Measurements from ENCODE around the gene RBM47.
"Not testable (repeated sequence)": the region's sequence is repeated elsewhere in the genome, so short reads cannot be mapped to it uniquely, and the experiment has no call there.

Gene RBM47

DNA sequence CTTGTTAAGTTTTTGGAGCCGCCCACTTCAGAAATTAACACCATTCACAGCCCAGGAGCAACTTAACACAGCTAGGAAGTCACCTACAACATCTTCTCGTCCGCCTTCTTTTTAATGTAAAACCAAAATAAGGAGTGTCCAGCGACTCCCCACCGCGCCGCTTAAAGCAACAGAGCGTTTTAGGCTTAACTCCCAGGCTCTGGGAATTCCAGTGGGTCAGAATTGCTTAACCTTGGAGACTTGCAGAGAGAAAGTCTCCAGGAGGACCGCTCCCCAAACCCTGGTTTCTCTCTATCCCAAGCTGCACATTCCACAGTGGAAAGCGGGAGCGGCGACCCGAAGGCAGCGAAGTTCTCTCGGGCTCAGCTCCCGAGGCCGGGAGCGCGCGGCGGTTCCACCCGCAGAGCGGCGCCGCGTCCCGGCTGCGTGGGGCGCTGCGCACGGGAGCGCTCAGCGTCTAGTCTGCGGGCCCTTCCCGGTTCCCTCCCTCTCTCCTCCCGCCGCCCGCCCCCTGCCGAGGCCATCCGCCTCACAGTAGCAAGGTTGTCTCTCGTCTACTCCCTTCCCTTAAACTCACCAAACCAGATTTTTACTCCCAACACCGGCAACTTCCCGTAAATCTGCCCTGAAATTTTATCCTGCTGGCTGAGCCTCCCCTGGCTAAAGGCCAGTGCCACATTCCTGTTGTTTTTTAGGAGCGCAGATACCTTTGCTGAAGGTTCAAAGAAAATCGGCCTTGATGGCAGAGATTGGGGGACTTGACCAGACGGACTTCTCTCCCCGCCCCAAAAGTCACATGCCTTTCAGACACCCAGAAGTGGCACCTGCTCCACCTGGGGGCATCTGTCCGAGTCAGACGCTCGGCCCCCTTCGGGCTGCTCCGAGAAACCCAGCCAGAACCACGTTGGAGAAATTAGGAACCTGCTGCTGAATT is at the start of gene RBM47:
RBM47 (minus strand) TSS at position 464 of the 934 bp plus-strand sequence. CDS start 190,971 bp downstream, outside the sequence.
- peak in 1 of 4 experiments; percentile 6 for DNase-seq

DNA sequence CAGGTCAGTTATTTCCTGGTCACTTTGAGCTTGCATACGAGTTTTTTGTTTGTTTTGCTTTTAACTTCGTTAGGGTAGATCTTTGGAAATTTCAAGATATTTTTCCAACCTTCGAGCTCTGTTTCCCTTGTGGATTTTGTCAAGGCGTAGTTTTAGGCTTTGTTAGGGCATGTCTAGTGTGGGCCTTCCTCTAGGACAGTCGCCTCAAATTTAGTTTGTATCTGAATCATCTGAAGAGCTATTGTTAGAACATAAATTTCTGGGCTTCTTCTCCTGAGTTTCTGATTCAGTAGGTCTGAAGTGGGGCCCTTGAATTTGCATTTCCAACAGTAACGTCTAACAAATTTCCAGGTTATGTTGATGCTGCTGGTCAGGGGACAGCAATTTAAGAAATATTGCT is 48.8 kb upstream of the RBM47 start:
- DNase-seq, result no peak

DNA sequence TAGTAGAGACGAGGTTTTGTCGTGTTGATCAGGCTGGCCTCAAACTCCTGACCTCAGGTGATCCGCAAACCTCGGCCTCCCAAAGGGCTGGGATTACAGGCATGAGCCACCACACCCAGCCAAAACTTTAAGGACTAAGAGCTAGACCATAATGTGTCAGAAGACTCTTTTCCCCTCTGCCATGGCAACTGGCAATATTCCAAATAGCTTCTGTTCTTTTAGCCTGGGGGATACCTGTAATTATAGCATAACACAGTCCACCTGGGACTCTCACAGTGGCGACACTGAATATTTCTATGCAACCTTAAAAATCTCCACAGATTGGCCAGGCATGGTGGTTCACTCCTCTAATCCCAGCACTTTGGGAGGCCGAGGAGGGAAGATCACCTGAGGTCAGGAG is 45.5 kb upstream of the RBM47 start:
- no peak for DNase-seq

DNA sequence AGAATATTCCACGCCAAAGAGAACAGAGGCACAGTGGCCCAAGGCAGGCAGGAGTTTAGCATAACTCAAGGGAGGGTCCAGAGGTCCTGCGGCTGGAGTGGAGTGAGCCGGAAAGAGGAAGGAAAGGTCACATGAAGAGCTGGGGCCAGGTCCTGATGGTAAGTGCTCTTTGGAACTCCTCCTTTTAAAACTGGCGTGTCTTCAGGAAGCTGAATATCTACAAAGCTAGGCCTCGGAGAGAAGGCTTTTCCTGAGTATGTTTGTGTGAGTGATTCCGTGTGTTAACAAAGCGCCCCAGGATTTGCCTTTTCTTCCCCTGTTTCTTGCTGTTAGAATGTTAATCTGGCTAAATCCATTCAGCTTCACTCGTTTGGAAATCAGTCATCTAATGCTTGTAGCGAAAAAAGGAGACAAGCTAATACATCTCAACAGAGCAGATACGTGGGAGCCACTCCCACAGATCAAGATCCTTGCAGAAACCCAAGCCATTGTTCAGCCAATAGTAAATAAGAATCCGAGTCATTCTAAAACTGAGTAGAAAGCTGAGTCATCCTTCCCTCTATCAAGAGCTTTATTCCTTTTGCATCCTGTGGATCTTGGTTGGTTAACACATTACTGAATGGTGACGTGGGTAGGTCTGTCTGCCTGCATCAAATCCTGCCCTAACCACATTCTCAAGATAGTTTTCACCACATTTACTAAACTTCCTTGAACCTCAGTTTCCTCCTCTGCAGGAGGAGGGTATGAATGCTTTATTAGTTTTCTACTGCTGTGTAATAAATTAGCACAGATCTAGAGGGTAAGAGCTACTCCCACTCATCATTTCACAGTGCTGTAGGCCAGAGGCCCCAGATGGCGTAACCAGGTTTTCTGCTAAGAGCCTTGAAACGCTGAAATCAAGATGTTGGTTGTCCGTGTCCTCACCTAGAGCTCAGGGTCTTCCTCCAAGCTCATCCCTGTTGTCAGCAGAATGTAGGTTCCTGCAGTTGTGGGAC is 43.2 kb upstream of the RBM47 start:
- DNase-seq, result peak in 1 of 4 experiments; percentile 2

DNA sequence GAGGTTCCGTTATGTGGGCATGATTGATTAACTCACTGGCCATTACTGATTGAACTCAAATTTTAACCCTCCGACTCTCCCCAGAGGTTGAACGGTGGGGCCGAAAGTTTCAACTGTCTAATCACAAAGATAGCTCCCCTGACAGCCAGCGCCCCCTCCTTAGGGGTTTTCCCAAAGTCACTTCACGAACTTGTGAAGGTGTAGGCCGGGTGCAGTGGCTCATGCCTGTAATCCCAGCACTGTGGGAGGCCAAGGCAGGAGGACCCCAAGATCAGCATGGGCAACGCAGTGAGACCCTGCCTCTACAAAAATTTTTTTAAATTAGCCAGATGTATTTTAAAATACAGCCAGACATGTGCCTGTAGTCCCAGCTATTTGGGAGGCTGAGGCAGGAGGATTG is 39.8 kb upstream of the RBM47 start:
- no peak for DNase-seq

DNA sequence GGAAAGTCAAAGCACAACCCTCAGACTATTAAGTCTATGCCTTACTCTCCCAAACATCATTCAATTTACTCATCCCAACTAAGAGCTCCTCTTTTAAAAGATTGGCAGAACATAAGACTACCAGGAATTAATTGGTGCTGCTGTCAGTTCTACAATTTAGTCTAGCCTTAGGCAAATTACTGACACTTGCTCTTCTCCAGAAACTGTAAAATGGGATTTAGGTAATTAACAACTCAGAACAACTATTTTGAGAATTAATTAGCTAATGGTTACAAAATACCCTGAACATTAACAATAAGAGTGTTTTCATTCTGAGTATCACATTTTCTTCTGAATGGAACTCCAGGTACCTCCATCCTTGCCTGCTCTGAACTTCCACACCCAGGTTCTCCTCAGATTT is 36.2 kb upstream of the RBM47 start:
- DNase-seq, result no peak

DNA sequence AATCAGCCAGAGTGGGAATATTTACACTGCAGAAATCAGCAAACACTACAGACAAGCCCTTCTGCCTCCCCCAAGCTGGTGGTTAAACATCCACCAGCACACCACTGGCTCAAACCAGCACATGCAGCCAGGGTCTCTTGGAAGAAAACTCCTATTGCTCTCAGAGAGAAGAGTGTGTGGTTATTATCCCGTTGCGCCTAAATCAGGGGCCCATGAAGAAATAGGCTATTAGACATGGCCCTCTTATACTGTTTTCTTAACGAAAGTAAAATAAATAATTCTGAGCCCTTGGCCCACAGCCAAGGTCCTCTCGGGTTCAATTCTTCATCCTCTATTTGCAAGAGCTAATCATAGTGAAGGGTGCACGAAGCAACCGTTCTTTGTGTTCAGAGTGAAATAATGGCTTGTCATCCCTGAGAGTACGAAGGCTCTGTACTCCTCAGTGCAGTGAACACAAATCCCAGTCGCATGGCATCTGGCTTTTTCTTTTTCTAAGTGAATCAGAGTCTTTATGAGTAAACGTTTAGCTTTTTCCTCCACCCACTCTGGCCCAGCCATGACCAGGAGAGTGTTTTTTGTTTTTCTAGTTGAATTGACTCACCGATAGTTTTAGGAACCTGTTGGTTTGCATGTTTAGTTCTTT is 33.4 kb upstream of the RBM47 start:
- no peak for DNase-seq

DNA sequence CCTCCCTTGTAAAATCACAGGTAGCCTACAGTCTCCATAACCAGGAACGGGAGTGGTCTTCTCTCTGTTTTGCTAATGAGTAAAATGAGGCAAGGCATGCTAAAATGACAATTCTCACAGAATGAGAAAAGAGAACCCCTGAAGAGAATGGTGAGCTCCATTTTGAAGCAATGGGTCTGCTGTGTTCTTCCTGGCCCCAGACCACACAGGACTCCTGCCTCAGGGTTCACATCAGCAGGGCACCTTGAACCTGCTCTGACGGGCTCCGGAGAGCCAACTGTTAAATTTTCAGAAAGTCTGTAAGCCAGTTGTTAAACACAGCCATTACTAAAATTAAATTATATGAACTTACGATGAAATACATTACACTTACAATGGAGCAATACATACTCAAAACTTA is 32.1 kb upstream of the RBM47 start:
- DNase-seq, result no peak

DNA sequence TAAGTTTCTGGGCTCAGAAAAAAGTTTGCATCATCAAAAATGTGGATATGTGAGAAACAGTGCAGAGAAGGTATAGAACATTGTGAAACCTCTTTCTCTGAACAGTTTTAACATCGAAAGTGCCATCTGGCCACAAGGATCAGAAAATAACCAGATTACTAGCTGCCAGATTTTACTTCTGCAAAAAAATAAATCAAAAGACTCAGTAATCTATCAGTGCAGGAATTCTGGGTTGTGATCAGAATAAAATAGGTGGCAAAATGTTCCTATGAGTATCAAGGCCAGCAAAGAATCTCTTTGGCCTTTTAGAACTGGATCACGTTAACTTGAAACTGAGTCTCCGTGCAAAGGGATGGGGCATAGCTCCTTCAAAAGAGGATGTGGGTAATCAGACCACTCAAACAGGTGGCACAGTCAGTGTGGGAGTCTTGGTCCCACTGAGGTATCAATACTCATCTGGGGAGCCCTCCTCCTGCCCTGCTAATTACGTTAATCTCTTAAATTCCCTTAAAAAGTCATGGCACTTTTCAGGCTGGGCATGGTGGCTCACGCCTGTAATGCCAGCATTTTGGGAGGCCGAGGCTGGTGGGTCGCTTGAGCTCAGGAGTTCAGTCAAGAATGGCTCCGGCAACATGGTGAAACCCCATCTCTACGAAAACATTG is 26.7 kb upstream of the RBM47 start:
- no peak for DNase-seq

DNA sequence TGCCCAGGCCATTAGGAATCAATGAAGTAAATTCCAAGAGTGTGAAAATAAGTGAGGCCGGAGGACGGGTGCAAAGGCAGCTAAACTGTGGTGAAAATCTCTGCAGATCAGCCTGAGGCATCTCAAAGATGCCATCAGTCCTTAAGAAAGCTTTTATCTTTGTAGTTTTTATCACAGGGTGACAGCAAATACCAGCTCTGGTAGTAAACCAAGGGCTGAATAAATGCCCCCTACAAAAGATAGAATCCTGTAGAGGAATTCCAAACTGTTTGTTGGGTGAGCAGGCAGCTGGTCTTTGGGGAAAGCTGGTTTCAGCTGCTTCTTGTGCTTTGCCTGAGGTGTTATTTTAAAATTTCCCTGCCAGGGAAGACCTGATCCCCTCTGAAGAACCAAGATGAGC is 21.6 kb upstream of the RBM47 start:
- no peak for DNase-seq

DNA sequence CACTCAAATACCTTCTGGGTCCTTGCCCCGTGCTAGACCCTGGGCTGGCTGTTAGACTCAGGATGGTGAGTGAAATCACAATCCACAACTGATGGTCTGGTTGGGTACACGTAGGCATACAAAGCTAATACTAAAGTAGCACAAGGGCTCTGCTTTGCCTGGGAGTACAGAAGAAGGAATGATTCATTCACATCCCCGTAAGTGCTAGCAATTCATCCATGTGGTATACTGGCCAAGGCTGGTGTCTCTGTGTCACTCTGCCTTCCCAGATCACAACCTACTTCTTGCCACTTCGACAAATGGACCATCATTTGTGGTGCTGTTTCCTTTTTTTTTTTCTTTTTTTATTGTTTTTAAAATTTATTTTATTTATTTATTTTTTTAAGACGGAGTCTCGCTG is 19.7 kb upstream of the RBM47 start:
- no peak for DNase-seq

DNA sequence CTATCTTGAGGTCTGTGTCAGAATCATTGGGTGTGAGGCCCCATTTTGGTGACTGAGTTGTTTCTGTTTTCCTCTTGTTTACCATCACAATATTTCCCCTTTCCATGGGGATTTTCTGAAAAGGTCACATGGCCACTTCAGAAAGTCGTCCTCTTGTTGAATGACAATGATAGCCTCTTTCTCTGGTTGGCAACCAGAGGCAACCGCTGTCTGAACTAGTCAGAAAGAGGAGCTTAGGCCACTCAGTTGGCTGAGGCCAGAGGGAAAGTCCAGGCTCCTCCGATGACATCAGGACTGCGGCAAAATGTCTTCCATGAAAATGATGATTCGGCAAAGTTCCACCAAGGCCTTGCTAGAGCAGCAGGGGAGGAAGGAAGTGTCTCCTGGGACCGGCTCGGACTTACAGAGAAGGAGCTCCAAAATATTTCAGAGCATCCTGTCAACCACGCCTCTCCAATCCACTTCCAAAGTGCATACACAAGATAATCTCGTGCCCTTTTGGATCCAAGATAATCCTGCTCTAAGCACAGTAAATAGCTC is 19.1 kb upstream of the RBM47 start:
- no peak for DNase-seq

DNA sequence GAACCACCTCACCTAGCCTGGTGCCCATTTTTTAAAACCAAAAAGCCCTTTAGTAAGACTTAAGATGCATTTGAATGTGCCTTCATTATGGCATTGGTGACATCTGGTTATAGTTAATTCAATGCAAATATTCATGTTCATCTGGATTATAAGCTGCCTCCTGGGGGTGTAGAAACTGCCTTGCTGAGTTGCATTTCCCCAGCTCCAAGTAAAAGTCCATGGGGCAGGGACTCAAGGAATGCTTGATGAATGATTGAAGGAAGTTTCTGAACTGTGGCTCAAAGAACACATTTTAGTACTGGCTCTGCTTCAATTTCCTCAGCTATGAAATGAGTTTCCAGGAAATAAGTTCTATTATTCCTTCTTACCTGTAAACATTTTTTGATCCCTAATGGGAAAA is 18.5 kb upstream of the RBM47 start:
- DNase-seq, result no peak

DNA sequence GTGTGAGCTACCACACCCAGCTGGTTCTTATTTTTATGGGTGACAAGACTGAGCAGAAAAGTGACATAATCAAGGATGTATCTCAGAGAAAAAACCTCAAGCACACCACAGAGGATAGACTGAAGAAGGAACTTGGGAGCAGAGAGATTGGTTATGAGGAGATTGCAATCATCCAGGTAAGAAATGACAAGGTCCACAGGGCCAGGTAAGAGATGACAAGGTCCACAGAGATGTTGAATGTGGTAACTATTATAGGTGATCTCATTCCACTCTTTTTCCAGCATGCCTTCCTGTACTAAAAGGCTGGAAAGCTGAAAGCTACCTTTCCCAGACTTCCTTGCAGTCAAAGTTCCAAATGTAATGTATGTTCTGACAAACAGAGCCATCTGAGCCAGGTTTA is 15.9 kb upstream of the RBM47 start:
- DNase-seq, result no peak

DNA sequence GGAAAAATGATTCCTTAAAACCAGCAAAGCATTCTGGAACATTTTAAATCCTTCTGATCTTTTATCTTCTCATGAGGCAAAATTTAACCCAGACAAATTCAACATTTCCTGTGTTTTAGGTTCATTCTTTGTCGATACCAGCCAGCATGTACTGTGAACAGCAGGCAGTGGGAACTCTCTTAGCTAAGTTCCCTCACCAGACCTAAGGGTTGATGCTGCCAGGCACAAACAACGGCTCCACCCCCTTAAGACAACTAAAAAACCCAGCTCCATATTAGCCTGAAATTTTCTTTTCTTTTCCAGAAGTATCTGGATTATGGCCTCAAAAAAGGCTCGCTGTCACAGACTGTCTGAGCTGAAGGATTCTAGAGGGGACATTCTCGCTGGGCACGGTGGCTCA is 2.4 kb upstream of the RBM47 start:
- DNase-seq, result no peak

DNA sequence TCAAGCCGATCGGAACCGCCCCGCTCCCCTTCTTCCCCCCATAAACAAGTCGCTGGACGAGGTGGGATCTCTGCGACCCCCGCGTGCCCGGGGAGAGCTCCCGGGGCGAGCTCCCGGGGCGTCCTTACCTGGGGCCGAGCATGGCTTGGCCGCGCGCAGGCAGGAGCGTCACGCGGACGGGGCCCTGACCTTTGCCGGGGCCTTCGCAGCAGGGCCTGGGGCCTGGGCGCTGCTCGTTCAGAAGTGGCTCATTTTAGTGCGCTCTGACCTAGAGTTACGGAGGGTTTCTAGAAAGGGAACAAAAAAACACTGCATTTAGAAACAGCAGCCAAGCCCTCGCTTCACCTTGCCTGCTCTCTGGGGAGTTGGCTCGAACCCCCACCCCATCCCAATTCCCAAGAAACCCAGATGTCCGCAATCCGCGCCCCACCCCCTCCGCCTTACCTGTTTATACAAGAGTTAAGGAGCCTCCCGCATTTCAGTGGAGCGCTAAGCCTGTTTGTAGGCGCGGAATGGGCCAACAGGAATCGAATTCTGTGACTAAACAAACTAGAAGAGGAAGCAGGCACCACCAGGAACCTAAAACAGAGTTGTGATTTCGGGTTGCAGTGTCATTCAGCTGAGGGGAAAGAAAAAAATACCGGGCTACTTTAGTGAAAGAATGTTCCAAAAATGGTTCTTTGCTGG is 814 bp upstream of the RBM47 start:
- no peak for DNase-seq

DNA sequence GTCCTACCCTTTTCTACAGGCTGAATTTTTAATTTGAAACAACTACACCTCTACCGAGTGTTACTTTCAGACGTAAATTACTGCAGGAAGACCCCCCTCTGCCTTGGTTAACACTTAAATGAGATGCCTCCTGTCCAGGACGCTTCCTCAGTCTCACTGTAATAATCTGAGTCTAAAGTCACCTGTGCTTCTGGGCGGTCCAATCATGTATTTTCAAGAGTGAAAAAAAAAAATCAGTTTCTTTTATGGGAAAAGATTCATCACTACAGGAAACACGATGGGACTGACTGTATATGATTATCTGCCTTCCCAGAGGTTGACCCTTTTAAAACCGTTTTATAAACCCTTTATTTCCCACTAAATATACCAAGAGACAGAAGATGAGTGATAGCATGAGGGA is 776 bp downstream of the RBM47 start:
- no peak for DNase-seq

DNA sequence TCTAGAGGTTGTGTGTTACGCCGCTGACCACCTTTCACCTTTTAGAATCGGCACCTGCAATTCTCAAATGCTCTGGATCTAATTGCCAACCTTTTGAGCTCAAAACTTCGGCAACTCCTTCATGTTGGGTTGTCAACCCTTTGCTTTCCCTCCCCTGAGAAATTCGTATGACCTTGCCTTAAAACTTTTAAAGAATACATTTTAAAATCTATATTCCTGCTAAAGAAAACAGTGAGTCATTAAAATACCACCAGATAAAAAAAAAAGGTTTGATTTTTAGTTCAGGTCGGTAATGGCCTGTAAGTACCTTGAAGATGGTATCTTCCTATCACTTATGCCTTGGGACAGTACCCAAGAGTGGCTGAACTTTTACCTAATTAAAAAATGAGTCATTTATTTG is 1.3 kb downstream of the RBM47 start:
- not testable (repeated sequence) for DNase-seq

DNA sequence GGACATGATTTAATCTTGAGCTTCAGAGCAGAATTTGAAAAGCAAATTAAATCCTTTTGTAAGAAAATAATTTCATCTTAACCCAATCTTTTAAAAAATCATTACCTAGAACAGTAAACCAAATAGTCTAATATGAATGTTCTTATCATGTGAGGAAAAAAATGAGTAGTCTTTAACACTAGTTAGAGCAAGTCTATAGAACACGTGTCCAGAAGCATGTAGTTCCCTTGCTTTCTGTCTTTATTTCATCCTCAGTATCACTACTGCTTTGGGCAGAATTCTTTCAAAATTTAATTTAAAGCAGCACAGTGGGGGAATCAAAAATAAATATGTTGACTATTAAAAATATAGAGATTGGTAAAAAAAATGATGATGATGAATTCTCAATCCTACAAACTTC is 2.1 kb downstream of the RBM47 start:
- no peak for DNase-seq

DNA sequence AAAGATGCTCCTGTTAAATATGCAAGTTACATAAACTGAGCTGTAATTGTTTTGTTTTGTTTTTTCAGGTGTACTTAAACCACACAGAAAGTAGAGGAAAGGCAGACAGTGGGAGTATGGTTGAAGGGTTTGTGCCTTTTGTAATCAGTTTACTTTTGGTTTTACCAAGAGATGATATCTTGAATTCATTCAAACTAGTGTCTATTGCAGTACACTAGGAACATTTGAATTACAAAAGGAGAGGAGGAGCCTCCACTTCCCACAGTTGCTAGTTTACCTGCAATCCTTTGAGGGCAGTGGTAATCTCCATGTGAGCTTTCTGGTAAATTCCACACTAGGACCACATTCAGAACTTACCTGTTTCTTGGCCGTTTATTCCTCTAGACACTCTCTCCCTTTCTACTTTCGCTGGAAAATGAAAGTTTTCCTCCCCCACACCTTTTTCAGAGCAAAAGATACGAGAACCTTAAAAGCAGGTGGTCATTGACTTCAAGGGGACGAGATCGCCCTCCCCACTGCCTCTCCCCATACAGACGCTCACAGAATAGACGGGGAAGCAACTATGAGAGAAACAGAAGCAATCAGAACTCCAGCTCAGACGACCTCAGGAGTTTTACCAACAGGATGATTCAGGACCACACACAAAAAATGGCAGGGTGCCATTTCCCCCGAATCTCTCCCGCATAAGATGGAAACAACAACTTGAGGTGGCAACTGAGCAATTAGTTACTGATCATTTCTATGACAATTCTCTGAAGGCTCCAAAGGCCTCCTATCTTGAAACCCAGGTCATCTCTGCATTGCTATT is 3.3 kb downstream of the RBM47 start:
- DNase-seq, result no peak

DNA sequence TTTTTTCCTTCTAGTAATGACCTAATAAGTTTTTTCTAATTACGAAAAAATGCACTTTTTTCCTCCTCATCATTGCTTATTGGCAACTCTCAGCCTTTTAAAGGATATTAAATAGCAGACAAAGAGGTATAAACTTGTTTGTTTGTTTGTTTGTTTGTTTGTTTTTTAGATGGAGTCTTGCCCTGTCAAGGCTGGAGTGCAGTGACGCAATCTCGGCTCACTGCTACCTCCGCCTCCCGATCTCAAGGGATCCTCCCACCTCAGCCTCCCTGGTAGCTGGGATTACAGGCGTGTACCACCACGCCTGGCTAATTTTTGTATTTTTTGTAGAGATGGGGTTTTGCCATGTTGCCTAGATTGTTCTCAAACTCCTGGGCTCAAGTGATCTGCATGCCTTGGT is 6.0 kb downstream of the RBM47 start:
- DNase-seq, result no peak
